Measurements from ENCODE around the gene UBE2G2.

The UBE2G2 gene

DNA sequence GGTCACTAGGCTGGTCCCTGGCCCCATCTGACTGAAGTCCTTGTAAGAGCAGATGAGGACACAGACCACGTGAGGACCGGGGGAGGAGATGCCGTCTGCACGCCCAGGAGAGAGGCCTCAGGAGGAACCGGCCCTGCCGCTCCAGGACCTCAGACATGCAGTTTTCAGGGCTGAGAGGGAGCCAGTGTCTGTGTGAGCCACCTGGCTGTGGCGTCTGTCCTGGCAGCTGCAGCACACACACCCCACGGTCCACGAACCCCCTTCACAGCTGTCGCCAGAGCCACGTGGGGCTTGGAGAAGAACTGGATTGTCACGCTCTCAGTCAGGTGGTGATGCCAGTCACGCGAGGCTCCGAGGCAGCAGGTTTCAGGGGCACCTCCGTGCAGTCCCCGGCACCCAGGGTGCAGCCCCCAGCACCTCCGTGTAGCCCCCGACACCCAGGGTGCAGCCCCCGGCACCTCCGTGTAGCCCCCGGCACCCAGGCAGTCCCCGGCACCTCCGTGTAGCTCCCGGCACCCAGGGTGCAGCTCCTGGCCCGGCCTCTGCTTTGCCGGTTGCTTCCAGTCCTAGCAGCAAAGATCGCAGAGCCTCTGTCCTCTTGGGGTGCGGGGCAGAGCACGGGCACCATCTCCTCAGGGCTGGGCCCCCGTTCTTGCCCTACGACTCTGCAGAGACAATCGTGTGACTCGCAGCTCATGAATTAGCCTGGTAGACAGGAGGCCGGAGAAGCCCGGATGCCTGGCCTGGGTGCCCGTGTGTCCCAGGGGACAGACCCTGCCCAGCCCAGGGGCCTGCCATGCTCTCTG is 35.2 kb upstream of the UBE2G2 start:
- TF ChIP-seq, protein P1, sequence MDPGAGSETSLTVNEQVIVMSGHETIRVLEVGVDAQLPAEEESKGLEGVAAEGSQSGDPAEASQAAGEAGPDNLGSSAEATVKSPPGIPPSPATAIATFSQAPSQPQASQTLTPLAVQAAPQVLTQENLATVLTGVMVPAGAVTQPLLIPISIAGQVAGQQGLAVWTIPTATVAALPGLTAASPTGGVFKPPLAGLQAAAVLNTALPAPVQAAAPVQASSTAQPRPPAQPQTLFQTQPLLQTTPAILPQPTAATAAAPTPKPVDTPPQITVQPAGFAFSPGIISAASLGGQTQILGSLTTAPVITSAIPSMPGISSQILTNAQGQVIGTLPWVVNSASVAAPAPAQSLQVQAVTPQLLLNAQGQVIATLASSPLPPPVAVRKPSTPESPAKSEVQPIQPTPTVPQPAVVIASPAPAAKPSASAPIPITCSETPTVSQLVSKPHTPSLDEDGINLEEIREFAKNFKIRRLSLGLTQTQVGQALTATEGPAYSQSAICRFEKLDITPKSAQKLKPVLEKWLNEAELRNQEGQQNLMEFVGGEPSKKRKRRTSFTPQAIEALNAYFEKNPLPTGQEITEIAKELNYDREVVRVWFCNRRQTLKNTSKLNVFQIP (CRISPR knock-in tag; IDR thresholded peaks at IDR 0.05; ENCODE audit: borderline replicate concordance, low read depth), result no peak
- TF ChIP-seq ZFP30 (CRISPR knock-in tag; IDR thresholded peaks at IDR 0.05), result no peak
- TF ChIP-seq, protein P2, sequence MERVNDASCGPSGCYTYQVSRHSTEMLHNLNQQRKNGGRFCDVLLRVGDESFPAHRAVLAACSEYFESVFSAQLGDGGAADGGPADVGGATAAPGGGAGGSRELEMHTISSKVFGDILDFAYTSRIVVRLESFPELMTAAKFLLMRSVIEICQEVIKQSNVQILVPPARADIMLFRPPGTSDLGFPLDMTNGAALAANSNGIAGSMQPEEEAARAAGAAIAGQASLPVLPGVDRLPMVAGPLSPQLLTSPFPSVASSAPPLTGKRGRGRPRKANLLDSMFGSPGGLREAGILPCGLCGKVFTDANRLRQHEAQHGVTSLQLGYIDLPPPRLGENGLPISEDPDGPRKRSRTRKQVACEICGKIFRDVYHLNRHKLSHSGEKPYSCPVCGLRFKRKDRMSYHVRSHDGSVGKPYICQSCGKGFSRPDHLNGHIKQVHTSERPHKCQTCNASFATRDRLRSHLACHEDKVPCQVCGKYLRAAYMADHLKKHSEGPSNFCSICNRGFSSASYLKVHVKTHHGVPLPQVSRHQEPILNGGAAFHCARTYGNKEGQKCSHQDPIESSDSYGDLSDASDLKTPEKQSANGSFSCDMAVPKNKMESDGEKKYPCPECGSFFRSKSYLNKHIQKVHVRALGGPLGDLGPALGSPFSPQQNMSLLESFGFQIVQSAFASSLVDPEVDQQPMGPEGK (CRISPR knock-in tag; IDR thresholded peaks at IDR 0.05; ENCODE audit: borderline replicate concordance), result no peak
- no peak for TF ChIP-seq ZFP3 (CRISPR knock-in tag; IDR thresholded peaks at IDR 0.05)
- no peak for TF ChIP-seq ARNTL (CRISPR knock-in tag; IDR thresholded peaks at IDR 0.05; ENCODE audit: borderline replicate concordance, low read depth)
- no peak for TF ChIP-seq CSRNP3 (CRISPR knock-in tag; IDR thresholded peaks at IDR 0.05)
- TF ChIP-seq ZNF8 (CRISPR knock-in tag; IDR thresholded peaks at IDR 0.05), result no peak
- no peak for TF ChIP-seq TOX (CRISPR knock-in tag; IDR thresholded peaks at IDR 0.05; ENCODE audit: borderline replicate concordance)
- TF ChIP-seq ZNF70 (CRISPR knock-in tag; IDR thresholded peaks at IDR 0.05), result no peak
- TF ChIP-seq GLIS3 (CRISPR knock-in tag; IDR thresholded peaks at IDR 0.05), result no peak
- TF ChIP-seq RARB (CRISPR knock-in tag; IDR thresholded peaks at IDR 0.05), result no peak
- no peak for TF ChIP-seq ISL1 (CRISPR knock-in tag; IDR thresholded peaks at IDR 0.05)
- TF ChIP-seq ZNF565 (CRISPR knock-in tag; conservative IDR thresholded peaks at IDR 0.05; ENCODE audit: low read depth), result no peak
- TF ChIP-seq, protein P3, sequence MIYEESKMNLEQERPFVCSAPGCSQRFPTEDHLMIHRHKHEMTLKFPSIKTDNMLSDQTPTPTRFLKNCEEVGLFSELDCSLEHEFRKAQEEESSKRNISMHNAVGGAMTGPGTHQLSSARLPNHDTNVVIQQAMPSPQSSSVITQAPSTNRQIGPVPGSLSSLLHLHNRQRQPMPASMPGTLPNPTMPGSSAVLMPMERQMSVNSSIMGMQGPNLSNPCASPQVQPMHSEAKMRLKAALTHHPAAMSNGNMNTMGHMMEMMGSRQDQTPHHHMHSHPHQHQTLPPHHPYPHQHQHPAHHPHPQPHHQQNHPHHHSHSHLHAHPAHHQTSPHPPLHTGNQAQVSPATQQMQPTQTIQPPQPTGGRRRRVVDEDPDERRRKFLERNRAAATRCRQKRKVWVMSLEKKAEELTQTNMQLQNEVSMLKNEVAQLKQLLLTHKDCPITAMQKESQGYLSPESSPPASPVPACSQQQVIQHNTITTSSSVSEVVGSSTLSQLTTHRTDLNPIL (CRISPR knock-in tag; IDR thresholded peaks at IDR 0.05; ENCODE audit: low read depth), result no peak
- peak; percentile 47 for ATAC-seq

DNA sequence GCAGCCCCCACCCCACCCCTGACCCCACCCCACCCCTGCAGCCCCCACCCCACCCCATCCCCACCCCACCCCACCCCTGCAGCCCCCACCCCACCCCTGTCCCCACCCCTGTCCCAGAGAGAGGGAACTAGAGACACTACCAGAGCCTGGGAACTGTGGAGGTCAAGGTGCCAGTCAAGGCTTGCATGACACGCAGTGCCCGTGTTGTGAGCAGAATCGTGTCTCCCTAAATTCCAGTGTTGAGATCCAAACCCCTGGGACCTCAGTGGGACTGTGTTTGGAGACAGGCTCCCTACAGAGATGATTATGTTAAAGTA is 34.7 kb upstream of the UBE2G2 start:
- TF ChIP-seq ISL1 (CRISPR knock-in tag; IDR thresholded peaks at IDR 0.05), result no peak
- no peak for TF ChIP-seq BACH2 (CRISPR knock-in tag; IDR thresholded peaks at IDR 0.05; ENCODE audit: borderline replicate concordance)
- TF ChIP-seq RARB (CRISPR knock-in tag; IDR thresholded peaks at IDR 0.05), result no peak
- TF ChIP-seq, protein P1 (CRISPR knock-in tag; IDR thresholded peaks at IDR 0.05; ENCODE audit: borderline replicate concordance, low read depth), result no peak
- no peak for TF ChIP-seq CSRNP3 (CRISPR knock-in tag; IDR thresholded peaks at IDR 0.05)
- TF ChIP-seq CSDC2 (CRISPR knock-in tag; IDR thresholded peaks at IDR 0.05), result no peak
- TF ChIP-seq ZFP3 (CRISPR knock-in tag; IDR thresholded peaks at IDR 0.05), result no peak
- no peak for TF ChIP-seq OSR1 (CRISPR knock-in tag; IDR thresholded peaks at IDR 0.05)
- no peak for TF ChIP-seq SNAI2 (CRISPR knock-in tag; IDR thresholded peaks at IDR 0.05)
- no peak for TF ChIP-seq ESRRG (CRISPR knock-in tag; IDR thresholded peaks at IDR 0.05)
- TF ChIP-seq ZNF565 (CRISPR knock-in tag; conservative IDR thresholded peaks at IDR 0.05; ENCODE audit: low read depth), result no peak
- no peak for TF ChIP-seq TCF4 (CRISPR knock-in tag; IDR thresholded peaks at IDR 0.05; ENCODE audit: borderline replicate concordance)
- no peak; the same call in 2 of the 3 replicates for ATAC-seq

DNA sequence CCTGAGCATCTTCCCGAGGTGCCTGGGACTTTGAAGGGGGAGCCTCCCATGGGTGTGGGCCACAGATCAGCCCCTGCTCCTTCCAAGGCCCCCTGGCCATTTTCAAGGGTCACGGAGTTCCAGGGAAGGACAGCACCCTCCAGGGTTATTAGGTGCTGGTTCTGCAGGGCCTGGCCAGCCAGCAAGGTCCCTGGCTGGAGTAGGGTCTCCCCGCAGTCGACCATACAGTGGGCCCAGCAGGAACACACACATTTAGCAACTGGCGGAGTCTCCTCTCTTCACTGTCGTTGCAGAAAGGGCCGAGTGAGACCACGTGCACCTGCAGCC is 34.0 kb upstream of the UBE2G2 start:
- no peak for ATAC-seq
- TF ChIP-seq CSDC2 (CRISPR knock-in tag; IDR thresholded peaks at IDR 0.05), result no peak
- TF ChIP-seq OSR1 (CRISPR knock-in tag; IDR thresholded peaks at IDR 0.05), result no peak
- no peak for TF ChIP-seq ZNF70 (CRISPR knock-in tag; IDR thresholded peaks at IDR 0.05)
- TF ChIP-seq SNAI2 (CRISPR knock-in tag; IDR thresholded peaks at IDR 0.05), result no peak
- TF ChIP-seq BACH2 (CRISPR knock-in tag; IDR thresholded peaks at IDR 0.05; ENCODE audit: borderline replicate concordance), result no peak
- TF ChIP-seq, protein P1 (CRISPR knock-in tag; IDR thresholded peaks at IDR 0.05; ENCODE audit: borderline replicate concordance, low read depth), result no peak
- TF ChIP-seq ZNF565 (CRISPR knock-in tag; conservative IDR thresholded peaks at IDR 0.05; ENCODE audit: low read depth), result no peak
- TF ChIP-seq, protein P4, sequence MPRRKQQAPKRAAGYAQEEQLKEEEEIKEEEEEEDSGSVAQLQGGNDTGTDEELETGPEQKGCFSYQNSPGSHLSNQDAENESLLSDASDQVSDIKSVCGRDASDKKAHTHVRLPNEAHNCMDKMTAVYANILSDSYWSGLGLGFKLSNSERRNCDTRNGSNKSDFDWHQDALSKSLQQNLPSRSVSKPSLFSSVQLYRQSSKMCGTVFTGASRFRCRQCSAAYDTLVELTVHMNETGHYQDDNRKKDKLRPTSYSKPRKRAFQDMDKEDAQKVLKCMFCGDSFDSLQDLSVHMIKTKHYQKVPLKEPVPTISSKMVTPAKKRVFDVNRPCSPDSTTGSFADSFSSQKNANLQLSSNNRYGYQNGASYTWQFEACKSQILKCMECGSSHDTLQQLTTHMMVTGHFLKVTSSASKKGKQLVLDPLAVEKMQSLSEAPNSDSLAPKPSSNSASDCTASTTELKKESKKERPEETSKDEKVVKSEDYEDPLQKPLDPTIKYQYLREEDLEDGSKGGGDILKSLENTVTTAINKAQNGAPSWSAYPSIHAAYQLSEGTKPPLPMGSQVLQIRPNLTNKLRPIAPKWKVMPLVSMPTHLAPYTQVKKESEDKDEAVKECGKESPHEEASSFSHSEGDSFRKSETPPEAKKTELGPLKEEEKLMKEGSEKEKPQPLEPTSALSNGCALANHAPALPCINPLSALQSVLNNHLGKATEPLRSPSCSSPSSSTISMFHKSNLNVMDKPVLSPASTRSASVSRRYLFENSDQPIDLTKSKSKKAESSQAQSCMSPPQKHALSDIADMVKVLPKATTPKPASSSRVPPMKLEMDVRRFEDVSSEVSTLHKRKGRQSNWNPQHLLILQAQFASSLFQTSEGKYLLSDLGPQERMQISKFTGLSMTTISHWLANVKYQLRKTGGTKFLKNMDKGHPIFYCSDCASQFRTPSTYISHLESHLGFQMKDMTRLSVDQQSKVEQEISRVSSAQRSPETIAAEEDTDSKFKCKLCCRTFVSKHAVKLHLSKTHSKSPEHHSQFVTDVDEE (CRISPR knock-in tag; IDR thresholded peaks at IDR 0.05), result no peak
- TF ChIP-seq ZNF8 (CRISPR knock-in tag; IDR thresholded peaks at IDR 0.05), result no peak
- no peak for TF ChIP-seq ZC3H10 (CRISPR knock-in tag; IDR thresholded peaks at IDR 0.05)

Data from SK-N-SH treated with all-trans-retinoic acid at 6 μM for 48 hours (cell line).